ENCODE measurements around the gene GIPC1.
"Not testable (repeated sequence)": the region's sequence is repeated elsewhere in the genome, so short reads cannot be mapped to it uniquely, and the experiment has no call there.

Gene GIPC1

DNA sequence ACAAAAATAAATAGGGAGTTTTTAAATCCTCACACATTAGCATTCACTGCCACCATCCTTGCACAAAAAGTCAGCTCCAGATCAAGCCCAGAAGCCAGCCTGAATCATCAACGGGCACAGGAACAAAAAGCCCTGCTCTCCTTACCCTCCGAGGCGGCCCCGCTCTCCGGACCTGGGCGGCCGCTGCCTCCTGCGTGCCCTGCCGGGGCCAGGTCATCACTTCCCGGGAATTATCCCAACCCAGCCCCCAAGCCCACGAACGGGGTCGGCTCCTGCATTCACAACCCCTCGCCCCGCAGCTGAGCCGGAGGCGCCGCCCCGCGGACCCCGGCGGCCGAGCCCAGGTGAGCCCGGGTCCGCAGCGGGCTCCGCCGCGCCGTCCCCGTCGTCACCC lies 21.5 kb upstream of the GIPC1 start:
- no peak for DNase-seq

DNA sequence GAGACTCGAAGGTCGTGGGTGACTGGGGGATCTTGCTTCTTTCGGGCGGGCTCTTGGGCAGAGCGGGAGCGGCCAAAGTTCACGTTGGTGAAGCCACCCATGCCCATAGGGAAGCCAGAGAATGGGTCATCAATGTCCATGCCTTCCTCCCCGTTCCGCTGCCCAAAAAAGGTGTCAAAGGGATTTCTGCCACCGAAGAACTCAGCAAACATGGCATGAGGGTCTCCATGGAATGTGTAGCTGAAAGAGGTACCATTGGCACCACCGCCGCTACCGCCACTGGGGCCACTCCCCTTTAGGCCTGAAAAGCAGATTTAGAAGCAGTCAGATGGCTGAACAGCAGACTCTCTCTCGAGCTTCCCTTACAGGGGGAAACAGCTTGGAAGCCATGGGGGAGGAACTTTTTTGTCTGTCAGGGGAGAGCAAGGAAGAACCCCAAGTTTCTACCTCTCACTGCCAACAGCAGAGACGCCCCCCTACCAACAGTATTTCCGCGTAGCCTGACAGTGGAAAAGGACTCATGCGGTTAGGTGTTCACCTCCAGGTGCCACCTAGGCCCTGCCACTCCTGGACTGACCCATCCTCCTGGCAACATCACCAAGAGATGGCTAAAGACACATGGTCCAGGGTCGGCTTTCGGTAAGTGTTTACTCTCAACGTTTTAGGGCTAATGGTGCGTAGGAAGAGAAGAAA lies 21.0 kb upstream of the GIPC1 start:
- no peak for DNase-seq

DNA sequence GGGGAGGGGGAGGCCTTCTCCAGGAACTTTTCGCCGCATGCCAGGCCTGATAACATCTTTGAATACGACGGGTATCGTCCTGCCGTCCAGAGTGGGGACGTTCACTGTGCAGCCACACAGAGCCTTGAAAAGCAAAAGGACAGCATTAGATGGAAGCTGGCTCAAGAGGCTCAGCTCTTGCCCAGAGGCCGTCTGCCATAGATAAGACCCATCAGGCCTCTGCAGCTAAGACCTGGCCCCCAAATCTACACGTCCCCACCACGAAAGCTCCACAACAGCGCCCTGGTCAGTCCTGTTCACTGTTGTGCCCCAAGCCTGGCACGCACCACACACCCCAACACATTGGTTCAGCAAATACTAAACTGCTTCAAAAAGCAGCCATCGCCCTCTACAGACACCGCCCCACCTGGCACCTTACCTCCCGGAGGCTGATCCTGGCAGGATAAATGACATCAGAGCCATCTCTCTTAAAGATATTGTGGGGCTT lies 20.2 kb upstream of the GIPC1 start:
- DNase-seq: no peak

DNA sequence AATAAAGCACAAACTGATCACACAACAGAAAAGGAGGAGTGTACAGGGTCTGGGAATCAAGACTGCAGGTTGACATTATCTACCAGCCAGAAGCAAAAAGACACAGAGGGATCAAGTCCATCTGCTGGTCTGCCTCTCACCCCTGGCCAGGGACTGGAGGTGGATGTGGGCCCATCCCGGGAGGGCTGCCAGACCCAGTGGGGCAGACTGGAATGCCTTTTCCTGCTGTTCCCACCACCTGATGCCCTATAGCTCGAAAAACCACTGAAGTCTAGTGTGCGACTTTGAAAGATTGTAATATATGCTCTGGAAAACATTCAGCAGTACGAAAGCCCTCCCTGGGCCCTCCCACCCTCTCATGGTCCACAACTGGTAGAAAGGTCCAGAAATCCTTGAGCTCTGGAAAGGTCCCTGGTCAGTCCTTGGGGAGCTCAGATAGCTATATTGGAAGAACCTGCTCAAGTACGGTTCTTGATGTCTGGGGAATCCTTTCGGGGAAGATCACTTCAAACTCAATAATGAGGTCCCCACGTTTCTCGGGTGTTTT lies 19.6 kb upstream of the GIPC1 start:
- DNase-seq: no peak

DNA sequence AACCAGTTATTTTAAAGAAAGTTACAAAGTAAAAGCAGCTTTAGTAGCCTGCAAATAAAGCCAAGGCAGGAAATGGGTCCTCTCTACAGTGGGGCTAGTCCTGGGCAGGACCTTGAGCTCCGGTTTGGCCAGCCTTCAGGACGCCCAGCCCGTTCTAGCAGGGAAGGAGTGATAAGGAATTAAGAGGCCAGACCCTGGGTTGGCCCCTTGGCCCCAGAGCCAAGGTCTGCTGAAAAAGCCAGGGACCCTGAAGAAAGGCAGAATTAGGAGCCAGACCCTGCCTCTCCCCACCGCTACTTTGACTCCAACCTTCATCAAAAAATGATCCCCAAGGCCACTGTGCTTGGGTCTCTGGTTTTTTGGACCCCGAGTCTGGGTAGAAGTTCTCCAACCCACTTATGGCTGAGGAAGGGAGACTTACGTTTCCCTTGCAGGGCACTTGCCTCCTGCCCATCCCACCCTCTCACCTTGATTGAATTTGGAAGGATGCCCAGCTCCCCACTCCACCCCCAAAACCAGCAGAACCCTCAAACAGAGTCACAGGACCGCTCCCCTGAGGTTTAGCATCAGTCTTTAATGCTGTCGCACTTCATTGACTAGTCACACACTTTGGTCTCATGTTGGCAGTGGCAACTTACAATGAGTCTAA lies 18.4 kb upstream of the GIPC1 start:
- no peak for DNase-seq

DNA sequence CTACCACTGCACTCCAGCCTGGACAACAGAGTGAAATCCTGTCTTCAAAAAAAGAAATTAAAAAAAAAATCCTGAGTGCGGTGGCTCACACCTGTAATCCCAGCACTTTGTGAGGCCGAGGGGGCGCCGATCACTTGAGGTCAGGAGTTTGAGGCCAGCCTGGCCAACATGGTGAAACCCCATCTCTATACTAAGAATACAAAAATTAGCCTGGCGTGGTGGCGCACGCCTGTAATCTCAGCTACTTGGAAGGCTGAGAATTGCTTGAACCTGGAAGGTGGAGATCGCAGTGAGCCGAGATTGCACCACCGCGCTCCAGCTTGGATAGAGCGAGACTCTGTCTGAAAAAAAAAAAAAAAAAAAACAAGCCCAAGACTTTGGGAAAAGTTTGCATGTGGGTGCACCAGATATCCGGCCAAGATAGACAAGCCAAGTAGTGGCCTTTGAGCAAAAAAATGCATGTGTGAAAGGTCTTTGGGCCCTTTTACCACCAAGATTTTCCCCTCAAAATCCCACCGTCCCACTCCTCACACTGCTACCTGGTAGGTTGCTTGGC lies 16.6 kb upstream of the GIPC1 start:
- no peak for DNase-seq

DNA sequence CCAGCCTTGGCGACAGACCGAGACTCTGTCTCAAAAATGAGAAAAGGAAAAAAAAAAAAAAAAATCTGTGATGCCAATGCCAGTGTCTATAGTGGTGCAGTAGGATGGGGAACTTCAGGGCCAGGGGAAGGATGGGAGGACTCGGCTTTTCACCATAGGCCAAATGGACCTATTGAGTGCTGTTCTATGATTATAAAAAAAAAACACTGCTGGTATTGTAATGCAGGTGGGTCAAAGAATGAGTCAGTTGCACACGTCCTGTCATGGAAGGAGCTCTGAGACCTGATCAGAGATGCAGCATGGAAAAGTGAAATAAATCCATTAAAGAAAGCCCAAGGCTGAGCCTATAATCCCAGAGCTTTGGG lies 15.3 kb upstream of the GIPC1 start:
- no peak for DNase-seq

DNA sequence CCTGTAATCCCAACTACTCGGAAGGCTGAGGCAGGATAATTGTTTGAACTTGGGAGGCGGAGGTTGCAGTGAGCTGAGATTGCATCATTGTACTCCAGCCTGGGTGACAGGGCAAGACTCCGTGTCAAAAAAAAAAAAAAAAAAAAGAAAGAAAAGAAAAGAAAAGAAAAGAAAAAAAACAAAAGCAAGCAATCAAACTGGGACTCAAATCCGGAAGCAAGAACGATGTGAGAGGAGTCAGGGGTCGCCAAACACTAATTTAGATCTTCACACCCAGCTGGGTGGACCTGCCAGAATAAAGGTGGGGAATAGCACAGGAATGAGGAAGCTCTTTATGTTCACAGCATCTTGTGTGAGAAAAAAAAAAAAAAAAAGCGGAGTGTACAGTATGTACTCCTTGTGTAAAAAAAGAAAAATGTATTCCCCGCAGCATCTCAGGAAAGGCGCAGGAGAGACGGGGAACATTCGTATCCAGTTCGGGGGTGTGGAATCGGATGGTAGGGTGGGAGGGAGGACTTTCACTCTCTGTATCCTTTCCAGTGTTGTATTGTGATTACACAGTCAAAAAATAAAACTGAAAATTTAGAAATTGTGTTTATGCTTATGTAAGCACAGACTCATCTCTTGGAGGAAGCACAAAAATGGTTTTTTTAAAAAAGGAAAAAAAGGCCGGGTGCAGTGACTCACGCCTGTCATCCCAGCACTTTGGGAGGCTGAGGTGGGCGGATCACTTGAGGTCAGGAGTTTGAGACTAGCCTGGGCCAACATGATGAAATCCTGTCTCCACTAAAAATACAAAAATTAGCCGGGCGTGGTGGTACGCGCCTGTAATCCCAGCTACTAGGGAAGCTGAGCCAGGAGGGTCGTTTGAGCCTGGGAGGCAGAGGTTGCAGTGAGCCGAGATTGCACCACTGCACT lies 14.6 kb upstream of the GIPC1 start:
- DNase-seq: no peak

DNA sequence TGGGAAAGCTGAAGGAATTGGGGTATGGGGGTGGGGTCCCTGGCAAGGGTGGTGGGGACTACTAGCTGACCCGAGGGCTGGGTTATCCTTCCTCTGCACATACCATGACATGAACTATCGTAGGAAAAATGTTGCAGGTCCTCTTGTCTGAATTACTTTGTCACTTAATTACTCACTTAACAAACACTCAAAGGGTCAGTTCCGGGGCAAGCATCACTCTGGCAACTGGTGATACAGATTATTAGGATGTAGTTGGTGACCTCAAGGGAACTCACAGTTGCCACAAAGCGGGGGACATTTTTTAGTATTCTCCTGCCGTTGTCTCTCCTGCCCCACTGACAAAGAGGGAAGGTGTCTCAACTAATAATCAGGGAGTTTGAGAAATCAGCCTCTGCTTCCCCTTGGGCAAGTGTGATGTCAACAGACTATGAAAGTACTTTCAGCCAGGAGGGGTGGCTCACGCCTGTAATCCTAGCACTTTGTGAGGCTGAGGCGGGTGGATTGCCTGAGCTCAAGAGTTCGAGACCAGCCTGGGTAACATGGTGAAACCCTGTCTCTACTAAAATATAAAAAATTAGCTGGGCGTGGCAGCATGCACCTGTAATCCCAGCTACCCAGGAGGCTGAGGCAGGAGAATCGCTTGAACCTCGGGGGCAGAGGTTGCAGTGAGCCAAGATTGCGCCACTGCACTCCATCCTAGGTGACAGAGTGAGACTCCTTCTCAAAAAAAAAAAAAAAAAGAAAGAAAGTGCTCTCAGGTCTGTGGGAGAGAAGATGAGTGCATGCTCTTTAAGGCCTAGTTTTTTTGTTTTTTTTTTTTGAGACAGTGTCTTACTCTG lies 12.0 kb upstream of the GIPC1 start:
- DNase-seq: no peak

DNA sequence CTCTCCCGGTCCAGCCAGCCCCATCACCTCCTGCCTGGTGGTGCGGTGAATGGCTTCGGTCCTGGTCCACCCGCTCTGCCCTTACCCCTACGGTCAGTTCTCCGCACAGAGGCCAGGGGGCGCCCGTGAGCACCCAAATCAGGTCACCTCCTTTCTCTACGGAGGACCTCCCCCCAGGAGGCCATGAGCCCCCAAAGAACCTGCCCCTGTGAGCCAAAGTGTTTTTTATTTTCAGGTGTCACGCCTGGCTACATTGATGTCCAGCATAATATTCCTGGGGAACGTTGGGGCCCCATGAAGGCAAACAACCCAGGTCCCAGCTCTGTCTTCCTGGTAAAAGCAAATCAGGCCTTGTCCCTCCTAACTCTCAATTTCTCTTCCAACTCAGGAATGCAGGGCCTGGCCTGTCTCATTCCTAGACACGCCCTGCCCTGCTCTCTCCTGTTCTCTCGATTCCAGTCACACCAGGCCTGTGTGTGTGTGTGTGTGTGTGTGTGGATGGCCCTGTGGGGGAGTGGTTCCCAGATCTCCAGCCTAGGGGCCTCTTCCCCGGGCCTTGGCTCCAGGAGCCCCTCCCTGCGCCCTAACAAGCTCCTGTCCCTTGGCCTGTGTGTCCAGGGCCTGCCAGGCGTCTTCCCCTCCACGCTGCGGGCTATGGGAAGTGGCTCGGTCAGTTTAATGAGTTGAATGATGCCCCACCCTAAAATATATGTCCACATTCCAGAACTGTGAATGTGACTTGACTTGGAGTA lies 9.7 kb upstream of the GIPC1 start:
- peak; percentile 55 for DNase-seq

DNA sequence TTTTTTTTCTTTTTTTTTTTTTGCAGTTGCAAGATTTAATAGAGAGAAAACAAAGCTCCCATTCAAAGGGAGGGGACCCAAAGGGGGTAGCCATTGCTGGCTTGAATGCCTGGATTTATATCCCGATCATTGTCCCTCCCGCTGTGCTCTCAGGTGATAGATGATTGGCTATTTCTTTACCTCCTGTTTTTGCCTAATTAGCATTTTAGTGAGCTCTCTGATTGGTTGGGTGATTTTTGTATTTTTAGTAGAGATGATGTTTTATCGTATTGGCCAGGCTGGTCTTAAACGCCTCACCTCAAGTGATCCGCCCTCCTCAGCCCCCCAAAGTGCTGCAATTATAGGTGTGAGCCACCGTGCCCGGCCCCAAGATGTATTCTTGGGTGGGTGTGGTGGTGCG lies 8.6 kb upstream of the GIPC1 start:
- not testable (repeated sequence) for DNase-seq

DNA sequence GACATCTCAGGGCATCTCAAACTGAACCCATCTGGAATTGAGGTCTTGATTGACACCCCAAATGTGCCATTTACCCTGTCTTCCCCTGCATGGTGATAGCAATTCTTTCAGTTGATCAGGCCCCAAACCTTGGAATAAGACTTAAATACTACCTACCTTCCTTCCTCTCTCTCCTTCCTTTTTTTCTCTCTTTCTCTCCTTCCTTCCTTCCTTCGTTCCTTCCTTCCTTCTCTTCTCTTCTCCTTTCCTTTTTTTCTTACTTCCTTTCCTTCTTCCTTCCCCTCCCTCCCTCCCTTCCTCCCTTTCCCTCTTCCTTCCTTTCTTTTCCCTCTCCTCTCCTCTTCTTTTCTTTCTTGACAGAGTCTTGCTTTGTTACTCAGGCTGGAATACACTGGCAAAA lies 7.4 kb upstream of the GIPC1 start:
- DNase-seq: no peak

DNA sequence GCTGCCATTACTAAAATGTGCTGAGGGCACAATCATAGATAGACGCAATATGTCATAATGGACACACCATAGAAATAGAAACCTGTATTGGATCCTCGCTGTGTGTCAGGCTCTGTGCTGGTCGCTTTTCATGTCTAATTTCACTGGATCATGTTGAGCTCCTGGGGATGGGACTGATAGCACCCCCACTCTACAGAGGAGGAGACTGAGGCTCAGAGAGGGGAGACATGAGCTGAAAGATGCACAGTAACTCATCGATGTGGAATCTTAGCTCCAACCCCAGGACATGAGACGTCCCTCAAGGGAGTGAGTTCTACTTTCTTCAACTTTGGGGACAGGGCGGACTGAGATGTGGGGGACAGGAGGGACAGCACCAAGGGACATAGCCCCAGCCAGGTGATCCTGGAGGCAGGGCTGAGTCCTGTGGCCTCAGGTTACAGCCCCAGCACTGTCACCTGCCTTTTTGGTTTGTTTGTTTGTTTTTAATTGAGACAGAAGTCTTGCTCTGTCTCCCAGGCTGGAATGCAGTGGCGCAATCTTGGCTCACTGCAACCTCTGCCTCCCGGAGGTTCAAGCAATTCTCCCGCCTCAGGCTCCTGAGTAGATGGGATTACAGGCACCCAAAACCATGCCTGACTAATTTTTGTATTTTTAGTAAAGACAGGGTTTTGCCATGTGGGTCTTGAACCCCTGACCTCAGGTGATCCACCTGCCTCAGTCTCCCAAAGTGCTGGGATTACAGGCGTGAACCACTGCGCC lies 6.6 kb upstream of the GIPC1 start:
- DNase-seq: no peak

DNA sequence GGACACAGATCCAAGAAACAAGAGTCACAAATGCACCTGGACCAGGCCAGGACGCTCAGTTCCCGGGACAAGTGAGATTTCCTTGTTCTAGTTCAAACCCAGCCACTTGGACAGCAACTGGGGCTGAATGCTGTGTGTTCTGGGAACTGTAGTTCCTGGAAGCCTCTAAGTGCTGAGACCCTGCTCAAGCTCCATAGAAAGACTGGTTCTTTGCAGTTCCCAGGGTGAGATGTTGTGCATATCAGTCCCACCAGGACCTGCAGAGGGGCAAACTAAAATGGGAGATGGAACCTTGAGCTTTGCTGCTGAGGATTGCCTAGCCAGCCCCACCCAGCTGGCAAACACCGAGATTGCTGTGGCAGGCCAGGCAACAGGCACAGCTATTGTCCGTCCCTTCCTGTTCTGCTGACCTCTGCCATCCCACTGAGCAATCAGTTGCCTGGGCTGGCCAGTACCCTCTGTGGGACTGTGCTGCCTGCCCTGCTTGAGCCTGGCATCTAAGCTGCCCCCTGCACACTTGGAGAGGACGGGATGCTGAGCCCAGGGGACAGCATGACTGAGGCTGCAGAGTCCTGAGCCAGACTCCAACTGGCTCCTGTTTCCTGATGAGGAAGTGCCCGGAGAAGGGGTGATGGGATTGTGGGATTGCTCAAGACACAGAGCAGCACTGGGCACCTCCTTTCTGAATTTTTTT lies 1.4 kb upstream of the GIPC1 start:
- DNase-seq: no peak

DNA sequence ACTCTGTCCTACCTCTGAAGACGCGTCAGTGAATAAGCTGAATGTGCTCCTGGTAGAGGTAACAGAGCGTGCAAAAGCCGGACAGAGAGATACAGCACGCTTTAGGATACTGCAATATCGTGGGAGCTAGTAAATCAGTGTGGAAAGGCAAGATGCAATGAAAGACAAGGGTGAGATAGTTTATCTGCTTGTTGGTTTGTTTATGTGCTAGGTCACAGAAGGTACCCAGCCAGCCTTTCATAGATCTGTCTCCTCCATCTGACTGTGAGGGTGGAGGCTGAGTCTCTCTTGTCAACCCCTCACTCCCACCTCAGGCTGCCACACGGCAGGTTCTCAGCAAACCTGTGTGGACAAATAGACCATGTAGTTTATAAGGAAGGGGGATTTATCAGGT lies 904 bp upstream of the GIPC1 start:
- no peak for DNase-seq

DNA sequence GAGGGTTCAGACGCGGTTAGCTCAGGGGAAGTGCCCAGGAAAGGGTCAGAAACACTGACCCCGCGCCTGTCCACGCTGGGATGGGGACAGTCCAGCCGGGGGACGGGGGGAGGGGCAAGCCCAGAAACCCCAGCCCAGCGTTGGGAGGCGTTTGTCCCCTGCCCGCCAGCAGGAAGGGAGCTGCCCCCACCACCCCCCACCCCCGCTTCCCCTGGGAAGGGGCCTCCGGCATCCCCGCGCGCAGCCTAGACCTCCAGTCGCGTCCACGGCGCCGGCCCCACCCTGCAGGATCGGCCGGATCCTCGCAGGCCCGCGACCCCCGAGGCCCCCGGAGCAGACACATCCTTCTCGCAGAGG lies 277 bp downstream of the GIPC1 start:
- DNase-seq: no peak

DNA sequence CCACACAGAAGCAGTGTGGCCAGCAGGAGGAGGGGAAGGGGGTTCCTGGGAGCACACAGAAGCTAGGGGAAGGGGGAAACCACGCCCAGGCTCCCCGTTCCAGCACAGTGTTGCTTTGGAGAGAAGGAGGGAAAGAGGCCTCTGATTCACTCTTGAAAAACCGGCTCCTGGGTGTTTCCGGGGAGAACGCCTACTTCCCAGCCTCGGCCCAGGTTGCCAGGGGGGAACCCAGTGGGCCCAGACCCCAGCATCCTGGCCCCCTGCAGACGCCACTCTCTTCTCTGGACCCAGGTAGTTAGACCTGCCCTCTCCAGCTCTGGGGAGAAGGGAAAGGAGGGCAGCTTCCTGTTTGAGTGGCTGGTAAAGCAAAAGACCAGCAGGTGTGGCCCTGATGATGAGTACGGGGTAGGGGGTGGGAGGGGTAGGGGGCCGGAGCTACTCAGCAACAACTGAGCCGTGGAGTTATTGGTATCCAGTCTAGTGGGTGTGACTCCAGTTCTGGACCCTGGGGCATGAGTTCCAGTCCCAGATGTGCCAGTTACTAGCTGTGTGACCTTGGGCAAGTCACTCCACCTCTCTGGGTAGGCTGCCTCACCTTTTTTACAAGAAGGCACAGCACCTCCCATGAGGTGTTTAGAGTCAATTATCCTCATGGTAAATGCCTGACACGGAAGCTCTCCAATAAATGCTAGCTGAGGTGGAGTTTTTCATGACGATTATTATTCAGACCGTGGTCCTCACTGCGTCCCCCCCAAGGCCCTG lies 836 bp downstream of the GIPC1 start:
- no peak for DNase-seq

DNA sequence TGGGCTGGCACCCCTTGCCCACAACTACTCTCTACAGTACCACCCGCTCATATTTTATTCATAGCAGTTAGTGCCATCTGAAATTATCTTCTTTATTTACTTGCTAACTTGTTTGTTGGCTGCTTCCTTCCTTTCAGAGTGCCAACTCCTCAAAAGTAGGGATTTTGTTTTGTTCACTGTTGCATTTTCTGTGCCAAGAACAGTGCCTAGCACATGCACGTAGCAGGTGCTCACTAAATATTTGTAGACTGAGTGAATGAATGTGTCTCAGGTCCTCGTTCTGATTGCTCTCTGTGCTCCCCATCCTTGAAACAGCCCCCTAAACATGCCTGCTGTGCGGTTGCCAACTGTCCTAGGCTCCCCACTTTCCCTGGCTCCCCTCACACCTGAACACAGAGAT lies 1.5 kb downstream of the GIPC1 start:
- DNase-seq: no peak

DNA sequence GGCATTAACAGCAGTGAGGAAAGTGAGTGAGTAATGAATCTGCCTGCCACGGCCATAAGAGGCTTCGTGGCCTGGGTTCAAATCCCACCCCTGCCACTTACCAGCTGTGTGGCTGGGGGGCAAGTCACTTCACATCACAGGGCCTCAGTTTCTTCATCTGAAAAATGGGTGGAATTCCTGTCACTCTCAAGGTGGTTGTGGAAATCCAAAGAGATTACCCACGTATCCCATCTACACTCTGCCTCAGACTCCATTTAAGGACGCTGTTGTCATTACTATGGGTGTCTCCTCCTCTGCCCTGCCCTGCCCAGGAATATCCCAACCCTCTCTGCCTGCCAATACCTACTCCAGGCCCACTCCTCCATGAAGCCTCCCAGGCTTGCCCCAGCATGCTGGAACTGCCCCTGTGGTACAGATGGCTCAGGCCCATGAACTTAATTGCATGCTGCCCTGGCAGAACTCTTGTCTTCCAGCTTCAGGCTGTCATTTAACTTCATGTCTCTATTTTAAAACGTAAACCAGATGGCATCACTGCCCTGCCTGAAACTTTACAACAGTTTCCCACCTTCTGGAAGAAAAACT lies 3.1 kb downstream of the GIPC1 start:
- no peak for DNase-seq

Data from activated CD4-positive, alpha-beta T cell treated with anti-CD3 and anti-CD28 coated beads for 1 hour (primary cell).